ENCODE results near the gene MPDZ.

MPDZ gene

DNA sequence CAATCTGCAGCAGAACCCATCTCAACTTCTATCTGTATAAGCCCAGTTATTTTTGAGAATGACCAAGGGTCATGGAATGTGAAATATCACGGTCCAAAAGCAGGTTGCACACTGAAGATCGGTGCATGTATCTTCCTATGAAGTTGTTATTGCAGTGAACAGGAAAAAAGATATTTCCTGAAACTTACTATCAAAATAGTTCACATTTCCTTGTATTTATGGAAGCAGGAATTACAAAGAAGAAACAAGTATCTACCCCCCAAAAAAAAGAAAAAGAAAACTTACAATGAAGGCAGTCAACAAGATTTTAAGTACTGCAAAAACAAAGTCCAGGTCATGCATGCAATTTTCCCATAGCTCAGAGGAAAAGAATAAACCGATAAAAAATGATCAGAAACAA is 70.0 kb downstream of the MPDZ start:
- Histone ChIP-seq H3K27ac (peak overlapping the region in 2 of 21 experiments; percentile 46 to 59), H3K4me3 (no peak overlapping the region)

DNA sequence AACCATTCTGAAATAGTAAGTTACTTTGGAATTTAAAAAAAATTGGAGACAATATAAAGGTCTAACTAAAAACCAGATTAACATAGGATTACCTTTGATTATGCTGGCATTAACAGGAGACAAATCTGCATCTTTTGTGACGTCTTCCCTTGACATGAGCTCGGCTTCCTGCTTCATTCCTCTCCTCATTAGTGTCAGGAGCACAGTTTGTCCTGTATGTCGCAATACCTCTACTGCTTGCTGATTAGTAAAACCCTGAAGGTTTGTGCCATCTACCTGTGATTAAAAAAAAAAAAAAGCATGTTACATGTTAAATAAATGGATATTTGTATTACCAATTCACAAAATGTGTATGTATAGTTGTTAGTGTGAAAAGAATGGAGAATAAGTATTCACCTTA is 73.7 kb downstream of the MPDZ start:
- Histone ChIP-seq H3K27ac (no peak overlapping the region), H3K4me3 (no peak overlapping the region)

DNA sequence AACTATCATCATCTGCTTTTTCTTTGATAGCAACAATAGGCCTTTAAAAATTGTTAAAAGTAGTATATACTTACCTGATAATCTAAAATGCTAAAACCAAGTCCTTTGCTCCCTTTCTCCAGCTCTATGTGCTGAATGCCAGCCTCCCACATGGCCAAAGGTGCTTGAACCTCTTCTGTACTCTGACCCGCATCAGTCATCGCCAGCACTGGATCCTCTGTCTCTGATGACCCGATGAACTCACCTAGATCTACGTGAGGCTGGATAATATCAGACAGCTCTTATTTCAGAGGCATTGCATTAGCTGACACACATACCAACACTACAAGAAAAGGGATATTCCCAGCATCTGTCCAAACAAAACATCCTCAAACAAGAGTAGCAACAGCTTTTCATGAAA is 89.5 kb downstream of the MPDZ start:
- H3K4me3 ChIP-seq: no peak overlapping the region
- H3K27ac ChIP-seq: no peak overlapping the region

DNA sequence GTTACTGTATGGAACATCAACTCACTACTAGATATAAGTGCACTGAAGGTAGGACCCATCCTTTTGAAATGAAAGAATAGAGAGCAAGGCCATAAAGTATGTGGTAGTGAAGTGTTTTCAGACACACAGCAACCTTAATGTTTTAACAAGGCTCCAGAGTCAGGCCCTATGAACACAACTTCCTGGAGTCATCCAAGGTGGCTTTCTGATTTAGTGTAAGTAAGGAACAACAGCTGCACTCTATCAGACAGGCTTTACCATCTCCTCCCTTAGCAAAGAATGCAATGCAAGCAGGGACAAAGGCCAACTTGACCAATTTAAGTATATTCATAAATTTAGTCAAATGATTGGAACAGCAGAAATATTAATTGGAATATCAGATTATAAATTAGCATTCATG is 90.1 kb downstream of the MPDZ start:
- no peak overlapping the region for H3K27ac ChIP-seq
- no peak overlapping the region for H3K4me3 ChIP-seq

DNA sequence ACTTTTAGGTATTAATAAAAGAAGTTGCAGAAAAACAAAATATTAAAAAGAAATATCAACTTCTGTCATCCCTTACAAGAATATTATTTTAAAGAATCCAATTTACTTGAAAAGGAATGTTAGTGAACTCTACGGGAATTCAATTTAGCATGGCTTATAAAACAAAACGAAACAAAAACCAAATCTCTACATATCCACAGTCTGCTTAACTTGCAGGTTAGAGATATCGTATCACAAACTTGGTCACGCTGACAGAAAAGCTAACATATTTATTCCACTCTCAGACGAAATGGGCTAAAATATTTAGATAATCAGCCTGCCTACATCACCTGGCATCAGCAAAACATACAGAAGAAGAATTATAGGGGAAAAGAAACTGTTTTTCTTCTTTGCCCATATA is 92.7 kb downstream of the MPDZ start:
- Histone ChIP-seq H3K27ac (no peak overlapping the region), H3K4me3 (no peak overlapping the region)

DNA sequence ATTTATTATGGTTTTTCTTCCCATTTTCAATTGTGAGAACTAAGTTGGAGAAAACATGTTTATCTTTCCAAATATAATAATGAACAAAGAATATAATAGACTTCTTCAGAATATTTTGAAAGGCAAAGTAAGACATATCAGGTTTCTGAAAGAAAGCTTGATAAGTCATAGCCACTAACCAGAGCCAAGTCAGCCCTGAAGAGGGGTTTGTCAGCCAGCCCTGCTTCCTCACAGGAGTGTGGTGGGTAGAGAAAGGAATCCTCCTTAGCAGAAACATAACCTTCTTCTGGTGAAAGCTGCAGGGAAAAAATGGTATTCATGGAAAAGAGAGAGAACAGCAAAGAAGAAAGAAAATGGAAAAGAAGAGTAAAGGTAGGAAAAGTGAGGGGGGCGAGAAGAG is 93.4 kb downstream of the MPDZ start:
- Histone ChIP-seq H3K27ac (no peak overlapping the region), H3K4me3 (no peak overlapping the region)

DNA sequence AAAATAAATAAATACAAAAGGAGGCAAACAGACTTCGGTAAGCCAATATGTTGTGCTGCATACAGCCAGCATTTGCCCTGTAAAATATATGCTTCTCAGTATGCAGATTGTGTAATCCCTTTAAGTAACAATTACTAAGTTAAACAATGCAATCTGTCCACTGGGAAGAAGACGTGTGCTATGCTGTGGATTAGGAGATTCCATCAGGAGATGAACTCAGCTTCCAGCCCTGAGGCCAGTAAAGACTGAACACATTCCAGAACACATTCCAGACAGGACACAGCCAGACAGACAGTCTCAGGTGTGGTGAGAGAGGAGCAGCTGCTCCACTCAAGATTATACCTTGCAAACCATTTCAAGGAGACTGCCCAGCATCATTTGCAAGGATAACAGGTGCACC is 97.8 kb downstream of the MPDZ start:
- Histone ChIP-seq H3K27ac (no peak overlapping the region), H3K4me3 (no peak overlapping the region)

DNA sequence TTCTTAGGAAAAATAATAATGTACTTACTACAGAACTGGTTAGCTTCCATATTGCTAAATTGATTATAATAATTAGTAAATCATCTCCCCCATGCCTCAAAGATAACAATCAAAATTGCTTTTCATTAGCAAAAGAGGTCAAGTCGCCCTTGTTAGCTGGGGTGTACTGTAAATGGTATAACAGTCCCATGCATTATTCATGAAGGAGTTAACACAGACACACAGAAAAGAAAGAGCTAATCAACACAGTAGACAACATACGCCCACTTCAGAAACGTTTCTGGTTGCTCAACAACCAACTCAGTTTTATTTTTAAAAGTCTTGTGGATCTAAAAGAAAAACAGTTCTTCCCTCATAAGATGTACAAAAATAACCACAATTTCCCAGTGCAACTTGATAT is 100.2 kb downstream of the MPDZ start:
- H3K4me3 ChIP-seq: no peak overlapping the region
- no peak overlapping the region for H3K27ac ChIP-seq

DNA sequence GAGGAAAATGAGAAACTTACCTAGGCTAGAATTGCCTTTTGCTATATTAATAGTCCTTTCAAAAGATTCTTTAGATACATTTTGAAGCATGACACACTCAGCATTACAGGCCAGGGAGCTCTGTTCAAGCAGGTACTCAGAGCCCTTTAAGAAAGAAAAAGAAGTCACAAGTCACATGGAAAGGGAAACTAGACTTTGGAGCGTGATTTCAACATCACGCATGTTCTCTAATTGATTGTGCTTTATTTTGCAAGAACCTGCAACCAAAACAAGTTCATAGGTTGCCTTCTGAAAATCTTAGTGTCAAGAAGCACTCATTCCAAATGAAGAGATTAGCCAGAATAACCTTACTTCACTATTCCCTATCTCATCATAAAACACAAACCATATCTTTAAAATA is 103.8 kb downstream of the MPDZ start:
- no peak overlapping the region for H3K27ac ChIP-seq
- H3K4me3 ChIP-seq: no peak overlapping the region

DNA sequence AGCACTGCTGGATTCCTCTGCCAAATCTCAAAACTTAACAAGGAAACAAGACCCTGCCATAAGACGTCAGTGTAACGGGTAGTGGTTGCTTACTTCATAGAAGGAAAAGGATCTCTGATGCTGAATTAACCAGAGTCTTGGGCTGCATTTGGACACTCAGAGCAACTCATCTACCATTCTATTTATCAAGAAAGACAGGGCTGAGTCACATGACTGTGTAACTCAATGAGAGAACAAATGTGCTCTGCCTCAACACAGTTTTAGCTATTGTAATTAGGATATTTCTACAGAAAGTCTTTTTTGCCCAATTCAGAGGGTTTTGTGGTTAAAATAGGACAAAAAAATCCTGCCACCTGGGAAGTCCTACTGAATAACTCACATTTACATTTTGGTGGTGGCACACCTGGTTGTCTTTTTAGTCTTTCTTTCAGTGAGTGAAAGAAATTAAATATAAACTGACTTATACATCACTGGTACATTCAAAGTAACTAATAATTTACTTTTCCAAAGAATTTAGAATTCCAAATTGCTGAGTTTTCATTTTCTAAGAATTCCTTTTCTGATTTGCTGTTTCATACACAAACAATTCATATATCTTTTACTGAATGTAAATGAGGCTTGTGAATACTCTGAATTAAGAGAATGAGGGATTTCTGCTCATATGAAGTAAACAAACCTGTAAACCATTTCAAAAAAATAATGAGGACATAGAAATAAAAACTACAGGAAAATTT is 104.4 kb downstream of the MPDZ start:
- H3K4me3 ChIP-seq: no peak overlapping the region
- no peak overlapping the region for H3K27ac ChIP-seq

DNA sequence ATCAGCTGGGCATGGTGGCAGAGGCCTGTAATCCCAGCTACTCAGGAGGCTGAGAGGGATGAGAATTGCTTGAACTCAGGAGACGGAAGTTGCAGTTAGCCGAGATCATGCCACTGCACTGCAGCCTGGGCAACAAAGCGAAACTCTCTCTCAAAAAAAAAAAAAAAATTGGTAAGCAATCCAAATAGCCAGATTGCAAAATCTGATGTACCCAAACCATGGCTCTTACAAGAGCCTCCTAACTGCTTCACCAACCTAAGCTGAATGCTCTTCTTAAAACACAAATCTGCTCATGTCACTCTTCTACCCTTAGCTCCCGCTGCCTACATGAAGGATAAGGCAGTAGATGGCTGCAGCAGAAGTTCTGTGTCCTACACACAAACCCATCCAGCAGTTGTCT is 105.9 kb downstream of the MPDZ start:
- Histone ChIP-seq H3K27ac (no peak overlapping the region), H3K4me3 (no peak overlapping the region)

DNA sequence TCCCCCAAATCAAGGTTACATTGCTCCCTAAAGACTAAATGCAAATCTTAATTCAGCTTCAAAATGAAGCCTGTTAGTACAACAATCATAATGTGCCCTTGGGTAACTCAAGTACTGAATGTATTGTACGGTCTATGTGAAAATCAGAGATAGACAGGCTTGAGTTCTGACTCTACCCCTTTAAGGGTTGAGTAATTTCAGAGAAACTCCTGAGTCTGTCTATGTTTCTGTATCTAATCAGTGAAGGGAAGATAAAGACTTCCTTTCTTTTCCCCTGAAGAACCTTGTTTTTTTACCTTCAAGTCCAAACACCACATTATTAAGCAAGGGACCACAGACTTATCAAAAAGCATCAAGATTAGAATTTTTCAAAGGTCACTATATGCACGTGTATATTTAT is 108.2 kb downstream of the MPDZ start:
- no peak overlapping the region for H3K4me3 ChIP-seq
- no peak overlapping the region for H3K27ac ChIP-seq

DNA sequence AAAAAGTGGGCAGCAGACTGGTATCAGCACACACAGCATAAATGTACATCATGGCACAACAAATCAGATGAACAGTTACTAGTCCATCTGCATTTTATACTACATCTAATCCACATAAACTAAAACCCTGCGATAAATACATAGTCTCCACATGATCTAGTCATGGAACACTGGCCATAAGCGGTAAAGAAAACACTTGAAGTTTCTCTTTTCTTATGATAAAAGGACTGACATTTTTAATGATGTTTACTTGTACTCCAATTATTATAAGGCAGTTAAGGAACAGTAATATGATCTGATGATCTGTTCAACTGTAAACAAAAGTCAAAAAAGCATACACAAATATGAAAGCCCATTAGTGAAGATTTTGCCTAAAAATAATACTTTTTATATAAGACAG is 112.5 kb downstream of the MPDZ start:
- H3K4me3 ChIP-seq: no peak overlapping the region
- H3K27ac ChIP-seq: no peak overlapping the region

DNA sequence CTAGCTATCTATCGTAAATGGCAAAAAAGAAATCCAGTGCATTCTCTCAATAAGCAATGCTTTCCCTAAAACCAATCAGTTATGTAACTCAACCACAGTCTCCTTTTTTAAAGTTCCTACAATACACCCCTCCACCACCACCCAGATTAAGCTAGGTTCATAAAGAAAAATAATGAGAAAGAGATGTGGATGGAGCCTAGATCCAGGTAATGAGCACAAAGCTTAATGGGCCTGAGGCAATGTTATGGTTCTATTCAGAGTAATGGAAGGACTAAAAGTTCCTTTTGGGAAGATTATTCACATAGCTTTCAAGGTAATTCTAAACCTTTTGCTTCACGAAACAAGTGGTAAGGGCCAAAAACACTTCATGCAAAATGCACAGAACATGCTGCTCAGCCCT is 113.5 kb downstream of the MPDZ start:
- no peak overlapping the region for H3K4me3 ChIP-seq
- H3K27ac ChIP-seq: no peak overlapping the region

DNA sequence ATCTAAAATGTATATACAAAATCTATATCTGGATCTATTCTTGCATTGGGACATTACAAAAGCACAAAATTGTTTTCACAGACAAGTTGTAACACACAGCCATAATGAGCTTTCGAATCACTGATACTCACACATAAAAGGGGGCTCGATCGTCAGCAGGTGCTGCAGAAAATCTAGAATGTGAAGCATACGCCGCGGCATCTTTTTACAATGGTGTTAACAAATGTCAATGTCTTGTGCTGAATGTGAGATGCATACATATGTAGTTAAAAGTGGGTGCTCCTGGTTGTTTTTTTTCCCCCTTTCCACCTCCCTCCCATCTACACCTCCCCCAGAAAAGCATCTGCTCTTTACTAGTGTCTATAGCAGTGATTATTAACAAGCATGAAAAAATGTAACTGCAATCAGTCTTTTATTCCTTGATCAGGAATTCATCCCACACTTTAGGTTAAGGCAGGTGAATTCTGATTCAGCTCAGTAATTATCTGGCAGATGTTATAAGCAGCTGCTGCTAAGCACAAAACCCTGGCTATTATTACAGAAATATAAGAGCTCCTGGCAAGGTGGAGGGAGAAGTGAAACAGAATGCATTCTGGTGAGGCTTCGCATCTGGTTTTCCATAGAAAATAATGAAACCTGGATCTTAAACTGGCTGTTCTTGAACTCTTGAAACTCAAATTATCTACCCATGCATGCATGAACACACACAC is 114.1 kb downstream of the MPDZ start:
- Histone ChIP-seq H3K4me3 (no peak overlapping the region), H3K27ac (no peak overlapping the region)

DNA sequence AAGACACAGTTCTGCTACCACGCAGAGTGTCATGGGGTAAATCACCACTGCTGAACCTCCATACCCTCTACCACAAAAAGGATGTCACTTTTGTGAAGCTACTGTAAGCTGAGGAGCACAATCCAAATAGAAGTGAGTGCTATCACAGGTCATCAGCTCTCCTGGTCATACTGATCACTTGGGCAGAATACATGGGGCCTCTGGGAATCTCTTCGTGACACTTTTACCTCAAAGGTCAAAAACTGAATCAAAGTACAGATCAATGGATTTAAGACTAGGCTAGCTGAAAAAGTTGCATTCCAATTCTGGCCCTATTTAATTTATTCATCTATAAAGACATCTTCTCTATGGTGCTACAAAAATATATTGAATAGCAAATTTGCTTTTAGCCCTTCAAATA is 115.5 kb downstream of the MPDZ start:
- Histone ChIP-seq H3K4me3 (no peak overlapping the region), H3K27ac (no peak overlapping the region)

DNA sequence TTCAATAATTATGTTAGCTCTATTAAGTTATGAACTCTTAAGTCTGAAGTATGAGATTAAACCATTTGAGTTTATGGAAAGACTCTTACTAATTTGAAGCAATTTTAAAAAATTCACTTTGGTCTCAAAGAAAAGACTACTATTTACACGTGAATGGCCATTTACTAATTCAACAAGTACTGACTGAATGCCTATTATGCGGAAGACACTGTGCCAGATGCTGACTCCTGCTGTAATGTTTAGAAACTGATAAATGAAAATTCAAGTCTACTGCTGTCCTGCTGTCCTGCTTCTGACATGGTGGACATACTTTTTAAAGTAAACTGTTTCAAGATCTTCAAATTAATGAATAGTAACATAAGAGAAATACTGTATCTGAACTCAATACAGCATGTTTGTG is 116.2 kb downstream of the MPDZ start:
- Histone ChIP-seq H3K27ac (no peak overlapping the region), H3K4me3 (no peak overlapping the region)

DNA sequence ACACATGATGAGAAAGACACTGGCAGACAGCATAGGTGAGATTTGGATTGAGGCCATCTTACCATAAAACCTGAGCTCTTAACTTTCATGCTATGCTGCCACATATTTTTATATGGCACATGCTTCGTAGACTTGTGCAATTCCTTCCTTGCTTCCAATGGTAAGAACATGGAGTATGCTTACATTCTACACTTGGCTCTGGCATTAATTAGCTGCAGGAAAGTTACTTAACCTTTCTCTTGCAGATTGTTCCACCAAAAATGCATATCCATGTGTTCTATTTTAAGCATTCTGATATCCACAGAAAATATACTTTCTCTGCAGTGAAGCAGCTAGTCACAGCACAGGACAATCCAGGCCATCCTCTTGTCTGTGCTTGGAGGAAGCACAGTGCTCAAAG is 119.4 kb downstream of the MPDZ start:
- H3K4me3 ChIP-seq: no peak overlapping the region
- H3K27ac ChIP-seq: no peak overlapping the region

DNA sequence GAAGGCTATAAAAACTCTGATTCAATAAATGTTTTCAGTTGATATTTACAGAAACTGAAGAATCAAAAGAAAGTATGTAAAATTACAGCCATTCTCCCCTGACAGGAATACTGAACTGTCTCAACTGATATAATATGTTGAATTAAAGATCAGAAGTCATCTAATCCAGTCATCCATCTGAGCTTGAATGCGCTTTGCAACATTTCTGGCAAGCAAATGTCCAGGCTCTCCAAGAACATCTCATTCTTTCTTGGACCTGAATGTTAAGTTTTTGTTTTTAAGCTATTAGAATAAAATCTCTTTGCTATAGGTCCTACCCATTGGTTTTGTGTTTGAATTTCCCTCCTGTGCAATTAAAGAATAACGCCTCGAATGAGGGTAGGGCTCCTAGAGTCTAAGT is 120.5 kb downstream of the MPDZ start:
- H3K4me3 ChIP-seq: no peak overlapping the region
- no peak overlapping the region for H3K27ac ChIP-seq

DNA sequence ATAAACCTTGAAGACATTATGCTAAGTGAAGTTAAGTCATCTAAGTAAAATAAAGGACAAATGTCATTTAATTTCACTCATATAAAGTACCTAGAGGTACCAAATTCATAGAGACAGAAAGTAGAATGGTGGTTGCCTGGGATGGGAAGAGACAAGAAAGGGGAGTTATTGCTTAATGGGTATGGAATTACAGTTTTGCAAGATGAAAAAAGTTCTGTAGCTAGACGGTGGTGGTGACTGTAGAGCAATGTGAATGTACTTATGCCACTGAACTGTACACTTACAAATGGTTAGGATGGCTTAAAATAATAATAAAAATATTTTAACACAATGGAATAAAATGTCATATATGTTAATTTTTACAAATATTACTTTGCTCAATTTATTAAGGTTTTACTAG is 128.0 kb downstream of the MPDZ start:
- Histone ChIP-seq H3K27ac (no peak overlapping the region), H3K4me3 (no peak overlapping the region)

DNA sequence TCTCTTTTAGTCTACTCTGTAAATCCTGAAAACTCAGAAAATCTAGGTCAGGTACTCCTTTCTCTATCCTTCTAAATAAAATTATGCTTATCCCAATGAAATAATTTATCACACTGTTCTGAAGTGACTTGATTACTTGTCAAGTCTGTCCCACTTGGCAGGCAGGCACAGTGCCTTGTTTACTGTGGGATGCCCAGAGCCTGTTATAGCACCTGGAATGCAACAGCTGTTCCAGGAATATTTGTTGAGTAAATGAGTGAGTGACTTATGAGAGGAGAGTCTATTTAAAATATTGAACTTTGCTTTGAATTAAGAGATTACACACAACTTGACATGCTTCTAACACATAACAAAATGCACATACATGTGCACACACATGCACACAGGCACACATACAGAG is 130.0 kb downstream of the MPDZ start:
- Histone ChIP-seq H3K4me3 (no peak overlapping the region), H3K27ac (no peak overlapping the region)

DNA sequence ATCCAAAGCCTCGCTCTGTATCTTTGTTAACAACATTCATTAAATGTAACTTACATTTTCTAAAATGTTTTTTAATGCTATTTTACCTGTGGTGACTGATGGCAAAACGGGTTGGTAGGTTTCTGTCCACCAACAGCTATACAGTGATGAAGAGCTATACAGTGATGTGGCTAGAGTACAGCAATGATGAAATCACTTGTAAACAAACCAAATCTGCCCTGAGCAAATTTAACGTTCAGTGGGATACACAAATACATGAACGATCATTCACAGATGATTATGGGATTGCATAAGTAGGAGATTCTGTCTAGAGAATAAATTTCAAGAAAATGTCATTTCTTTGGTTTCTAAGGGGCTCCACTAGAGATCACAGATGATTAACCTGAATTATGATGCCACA is 132.7 kb downstream of the MPDZ start:
- H3K4me3 ChIP-seq: no peak overlapping the region
- no peak overlapping the region for H3K27ac ChIP-seq

Measured in skin epidermis (tissue), 12 donors.